Tibial nerve (tissue), 4 donors: ENCODE measurements around the gene FAM181B.

Experiments
- EP300 ChIP-seq, 2 donors: sonication (generic); formaldehyde crosslinking; IDR thresholded peaks; one replicate each; pipeline ENCODE4 v1.6.1; 2017; ENCODE audit warnings: antibody characterized with exemption in 2 of 2, mild to moderate bottlenecking in 1 of 2
- TF ChIP-seq, protein P1 (sequence below), 5 experiments: fragments of 200-600 bp in 3 of 5; fragments of 450-650 bp in 2 of 5; sonication (generic) in 3 of 5; IDR thresholded peaks; one replicate each; pipeline ENCODE4 v1.5.1; 2016 to 2019; ENCODE audit warnings: antibody characterized with exemption in 5 of 5, mild to moderate bottlenecking in 3 of 5, moderate library complexity in 2 of 5

- TF ChIP-seq, protein P1, sequence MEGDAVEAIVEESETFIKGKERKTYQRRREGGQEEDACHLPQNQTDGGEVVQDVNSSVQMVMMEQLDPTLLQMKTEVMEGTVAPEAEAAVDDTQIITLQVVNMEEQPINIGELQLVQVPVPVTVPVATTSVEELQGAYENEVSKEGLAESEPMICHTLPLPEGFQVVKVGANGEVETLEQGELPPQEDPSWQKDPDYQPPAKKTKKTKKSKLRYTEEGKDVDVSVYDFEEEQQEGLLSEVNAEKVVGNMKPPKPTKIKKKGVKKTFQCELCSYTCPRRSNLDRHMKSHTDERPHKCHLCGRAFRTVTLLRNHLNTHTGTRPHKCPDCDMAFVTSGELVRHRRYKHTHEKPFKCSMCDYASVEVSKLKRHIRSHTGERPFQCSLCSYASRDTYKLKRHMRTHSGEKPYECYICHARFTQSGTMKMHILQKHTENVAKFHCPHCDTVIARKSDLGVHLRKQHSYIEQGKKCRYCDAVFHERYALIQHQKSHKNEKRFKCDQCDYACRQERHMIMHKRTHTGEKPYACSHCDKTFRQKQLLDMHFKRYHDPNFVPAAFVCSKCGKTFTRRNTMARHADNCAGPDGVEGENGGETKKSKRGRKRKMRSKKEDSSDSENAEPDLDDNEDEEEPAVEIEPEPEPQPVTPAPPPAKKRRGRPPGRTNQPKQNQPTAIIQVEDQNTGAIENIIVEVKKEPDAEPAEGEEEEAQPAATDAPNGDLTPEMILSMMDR (IDR thresholded peaks at IDR 0.05): no peak
- TF ChIP-seq EP300 (IDR thresholded peaks at IDR 0.05): no peak
These were observed 50.6 kb downstream of the FAM181B start for GRCh38 chr11:82683029-82683428.
